ENCODE results near the gene MAML3.

MAML3 gene

DNA sequence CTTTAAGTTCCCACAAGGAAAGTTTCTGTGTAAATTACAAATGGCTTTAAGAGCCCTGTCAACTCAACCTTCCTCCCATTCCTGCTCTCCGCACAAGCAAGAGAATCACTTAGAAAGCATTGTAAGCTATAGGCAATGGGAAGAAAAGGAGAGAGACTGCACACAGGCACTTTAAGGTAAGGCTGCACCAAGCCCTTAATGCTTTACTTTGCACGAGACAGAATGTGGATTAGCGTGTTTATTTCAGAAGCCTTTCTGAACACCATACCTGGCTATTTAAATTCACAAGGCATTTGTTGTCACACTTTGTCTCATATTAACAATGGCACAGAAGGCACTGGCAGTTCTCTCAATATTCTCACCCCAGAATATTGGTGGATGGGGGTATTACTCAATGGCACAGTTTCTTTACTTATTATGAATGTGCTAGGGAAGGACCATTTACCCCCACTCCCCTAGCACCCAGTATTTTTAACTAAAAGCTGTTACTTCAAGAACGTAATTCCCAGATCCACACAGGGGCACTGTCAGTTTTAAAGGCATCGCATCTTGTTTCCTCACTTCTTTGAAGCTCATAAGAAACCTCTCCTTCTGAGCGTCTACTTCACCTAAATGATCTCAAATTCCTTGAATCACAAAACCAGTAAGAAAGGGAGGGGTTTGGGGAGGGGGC is 150.0 kb downstream of the MAML3 start:
- DNase-seq (ENCODE audit: low read depth) = no peak

DNA sequence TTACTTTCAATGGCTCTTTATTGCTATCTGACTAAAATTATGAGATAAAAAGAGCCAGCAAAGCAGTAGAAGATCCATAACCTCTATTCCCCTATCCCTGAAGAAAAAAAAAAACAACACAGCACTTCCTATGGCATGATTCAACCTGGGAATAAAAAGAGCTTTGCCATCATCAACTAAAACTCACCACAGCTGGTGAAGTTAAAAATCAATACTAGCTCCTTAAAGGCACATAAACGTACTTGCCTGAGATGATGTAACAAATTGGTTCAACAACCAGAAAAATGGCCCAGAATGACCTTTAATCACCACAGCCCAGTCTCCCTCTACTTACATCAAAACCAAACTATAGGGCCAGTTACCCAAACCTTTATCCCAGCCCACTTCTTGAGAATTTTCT is 153.8 kb downstream of the MAML3 start:
- no peak for DNase-seq (ENCODE audit: low read depth)

DNA sequence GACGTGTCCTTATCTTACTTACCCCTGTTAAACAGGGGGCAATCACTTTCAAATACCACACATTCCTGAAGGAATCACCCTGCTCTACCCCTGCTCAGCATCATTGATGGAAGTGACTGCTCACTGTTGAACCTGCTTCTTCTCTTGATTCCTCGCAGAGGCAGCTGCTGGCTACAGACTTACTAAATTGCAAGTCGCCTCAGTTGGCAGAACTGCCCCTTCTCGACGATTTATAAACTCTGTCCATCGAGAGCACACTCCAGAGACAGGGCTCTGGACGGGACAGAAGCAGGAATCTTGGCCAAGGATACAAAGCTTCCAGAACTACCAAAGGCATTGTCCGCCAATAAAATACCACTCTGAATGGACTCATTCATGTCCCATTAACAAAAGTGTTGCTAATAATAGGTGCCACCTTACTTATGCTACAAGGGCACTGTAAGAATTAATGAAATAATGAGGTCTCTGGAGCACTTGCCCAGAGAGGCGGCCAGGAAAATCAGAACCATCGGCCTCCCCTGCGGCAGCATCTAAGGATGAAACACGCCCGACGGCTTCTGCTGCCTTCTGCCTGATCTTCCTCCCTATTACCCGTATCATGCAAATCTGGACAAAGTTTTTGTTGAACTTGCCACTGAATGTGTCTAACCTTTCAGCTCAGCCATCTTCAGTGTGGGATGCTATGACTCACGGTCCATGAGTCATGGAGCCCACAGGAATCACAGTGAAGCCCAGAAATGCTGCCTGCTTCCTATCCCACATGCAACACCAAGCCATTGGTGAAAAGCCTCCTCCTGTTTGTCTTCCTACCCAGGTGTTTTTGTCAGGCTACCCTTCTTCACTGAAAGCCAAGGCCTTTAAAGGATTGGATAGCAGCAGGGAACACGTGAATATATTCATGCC is 164.9 kb downstream of the MAML3 start:
- DNase-seq (ENCODE audit: low read depth) = no peak

DNA sequence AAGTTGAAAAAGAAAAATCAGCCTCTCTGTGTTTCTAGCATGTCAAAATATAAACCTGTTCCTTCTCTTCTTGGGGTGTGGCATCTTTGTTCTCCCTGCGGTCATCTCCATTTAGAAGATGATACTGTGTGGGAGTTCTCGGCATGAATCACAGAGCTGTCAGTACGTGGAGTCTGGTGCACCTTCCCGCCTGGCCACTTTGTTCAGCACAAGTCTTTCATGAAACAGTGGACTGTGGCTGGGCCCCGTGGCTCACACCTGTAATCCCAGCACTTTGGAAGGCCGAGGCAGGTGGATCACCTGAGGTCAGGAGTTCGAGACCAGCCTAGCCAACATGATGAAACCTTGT is 166.5 kb downstream of the MAML3 start:
- no peak for DNase-seq (ENCODE audit: low read depth)

DNA sequence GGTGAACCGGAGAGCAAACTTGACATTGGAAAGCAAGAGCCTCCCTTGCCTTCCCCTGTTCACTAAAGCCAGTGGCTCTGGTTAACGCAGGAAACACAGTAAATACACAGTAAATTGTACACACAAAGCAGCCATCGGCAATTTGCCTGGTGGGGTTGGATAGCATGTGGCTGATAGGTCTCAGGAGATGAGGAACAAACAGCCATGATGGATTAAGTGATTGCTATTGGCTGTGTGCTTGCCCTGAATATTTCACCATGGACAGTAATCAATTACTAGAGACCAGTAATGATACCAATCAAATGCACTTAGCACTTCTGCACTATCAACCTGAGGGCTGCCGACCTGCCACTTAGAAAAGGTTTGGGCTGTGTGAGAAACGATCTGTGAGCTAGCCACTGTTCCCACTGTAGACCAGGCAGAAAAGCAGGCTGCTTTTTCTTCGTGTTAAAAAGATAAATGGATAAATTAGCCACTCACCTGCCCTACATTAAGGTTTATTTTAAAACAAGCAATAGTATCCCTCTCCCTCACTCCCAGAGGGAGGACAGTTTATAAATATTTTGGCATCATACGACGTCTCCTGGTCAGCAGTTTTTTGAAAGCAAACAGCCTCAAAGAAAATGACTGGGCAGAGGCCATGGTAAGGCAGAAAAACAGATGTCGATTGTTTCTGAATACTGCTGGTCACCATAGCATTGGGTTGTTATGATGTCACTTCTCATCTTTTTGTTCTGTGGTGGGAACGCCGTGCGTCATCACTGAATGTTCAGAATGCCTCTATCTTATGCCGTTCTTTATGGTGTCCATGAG is 167.1 kb downstream of the MAML3 start:
- no peak for DNase-seq (ENCODE audit: low read depth)

DNA sequence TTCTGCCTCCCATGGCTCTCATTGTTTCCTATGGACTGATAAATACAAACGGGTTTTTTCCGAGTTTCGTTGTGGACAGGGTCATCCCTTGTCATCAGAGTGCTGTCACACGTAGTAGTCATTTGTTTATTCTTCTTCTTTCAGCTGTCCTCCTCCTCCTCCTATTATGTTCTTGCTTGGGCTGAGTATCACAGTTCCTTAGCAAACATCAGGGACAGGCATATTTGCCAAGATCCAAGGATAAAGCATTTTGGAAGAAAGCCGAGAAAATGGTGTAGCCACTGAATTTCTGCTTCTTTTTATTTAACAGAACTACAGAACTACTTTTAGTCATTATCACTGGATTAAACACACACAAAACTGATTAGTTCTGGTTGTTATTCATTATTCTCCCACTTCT is 167.9 kb downstream of the MAML3 start:
- DNase-seq (ENCODE audit: low read depth) = no peak

DNA sequence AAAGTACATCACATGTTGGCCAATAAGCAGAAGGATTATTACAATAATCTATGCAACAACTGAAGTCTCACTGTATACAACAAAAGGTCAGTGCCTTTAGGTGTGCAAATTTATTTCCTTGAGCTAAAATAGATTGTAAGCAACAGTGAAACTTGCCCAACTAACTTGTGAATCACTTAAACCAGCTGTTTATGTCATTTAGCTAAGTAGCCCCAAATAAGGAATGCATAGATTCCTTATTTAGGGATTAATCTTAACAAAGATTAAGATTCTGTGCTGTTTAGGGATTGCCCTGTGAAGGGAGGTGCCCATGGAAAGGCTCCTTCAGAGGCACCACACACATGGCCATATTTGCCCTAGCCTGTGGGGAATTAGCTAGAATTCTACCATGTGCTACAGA is 168.6 kb downstream of the MAML3 start:
- DNase-seq (ENCODE audit: low read depth) = no peak

DNA sequence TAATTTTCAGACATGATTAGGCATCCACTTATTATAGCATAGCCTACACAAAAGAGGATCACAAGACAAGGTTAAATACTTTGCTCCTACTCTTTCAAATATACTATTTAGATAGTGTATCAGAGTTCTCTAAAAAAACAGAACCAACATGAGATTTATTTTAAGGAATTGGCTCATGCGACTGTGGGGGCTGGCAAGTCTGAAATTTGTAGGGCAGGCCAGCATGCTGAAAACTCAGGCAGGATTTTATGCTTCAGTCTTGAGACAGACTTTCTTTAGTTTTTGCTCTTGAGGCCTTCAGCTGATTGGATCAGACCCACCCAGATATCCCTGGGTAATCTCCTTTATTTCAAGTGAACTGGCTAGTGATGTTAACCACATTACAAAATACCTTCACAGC is 169.5 kb downstream of the MAML3 start:
- DNase-seq (ENCODE audit: low read depth) = no peak

DNA sequence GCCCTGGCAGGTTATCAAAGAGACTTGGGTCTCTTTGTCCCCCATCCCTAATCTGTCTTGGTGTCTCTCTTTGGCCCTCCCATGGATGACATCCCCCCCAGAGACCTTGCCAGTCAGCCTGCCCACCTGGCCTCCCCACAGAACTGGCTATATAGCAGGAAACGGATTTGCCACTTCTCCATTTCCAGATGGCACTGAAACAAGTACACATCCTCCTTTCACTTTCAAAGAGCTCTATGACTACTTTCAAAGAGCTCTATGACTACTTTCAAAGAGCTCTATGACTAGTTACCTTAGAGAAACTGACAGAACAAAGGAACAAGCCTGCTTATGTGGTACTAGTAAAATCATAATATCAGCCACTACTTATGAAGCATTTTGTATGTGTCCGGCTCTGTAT is 175.3 kb downstream of the MAML3 start:
- no peak for DNase-seq (ENCODE audit: low read depth)

DNA sequence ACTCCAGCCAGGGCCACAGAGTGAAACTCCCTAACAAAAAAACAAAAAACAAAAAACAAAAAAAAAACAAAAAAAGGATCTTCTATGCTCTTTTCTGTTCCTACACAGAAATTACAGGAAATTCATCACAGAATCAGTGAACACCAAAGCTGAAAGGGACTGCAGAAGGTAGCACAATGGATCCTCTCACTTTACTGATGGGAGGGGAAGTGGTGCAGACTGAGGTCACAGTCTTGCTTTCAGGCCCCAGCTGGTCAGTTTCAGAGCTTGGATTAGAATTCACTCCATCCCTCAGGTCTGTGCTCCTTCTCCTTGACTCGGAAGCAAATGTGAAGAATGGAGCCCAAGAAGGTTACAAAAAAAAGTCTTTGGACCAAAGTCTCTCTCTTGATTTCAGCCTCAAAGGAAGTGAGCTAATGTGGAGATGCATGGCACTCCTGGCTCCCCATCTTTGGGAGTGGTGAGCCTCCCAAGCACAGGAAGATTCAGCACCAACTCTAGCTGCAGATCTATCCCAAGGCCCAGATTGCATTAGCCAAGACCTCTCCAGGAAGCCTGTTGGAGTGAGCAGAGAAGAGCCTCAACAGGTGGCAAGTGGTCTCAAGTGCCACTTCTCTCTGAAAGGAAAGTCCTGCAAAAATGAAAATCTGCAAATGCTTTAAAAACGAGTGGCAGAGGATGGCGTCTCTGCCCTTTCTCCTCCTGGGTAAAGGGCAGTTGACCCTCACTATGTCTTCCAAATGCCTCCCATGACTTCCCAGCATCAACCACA is 176.0 kb downstream of the MAML3 start:
- no peak for DNase-seq (ENCODE audit: low read depth)

DNA sequence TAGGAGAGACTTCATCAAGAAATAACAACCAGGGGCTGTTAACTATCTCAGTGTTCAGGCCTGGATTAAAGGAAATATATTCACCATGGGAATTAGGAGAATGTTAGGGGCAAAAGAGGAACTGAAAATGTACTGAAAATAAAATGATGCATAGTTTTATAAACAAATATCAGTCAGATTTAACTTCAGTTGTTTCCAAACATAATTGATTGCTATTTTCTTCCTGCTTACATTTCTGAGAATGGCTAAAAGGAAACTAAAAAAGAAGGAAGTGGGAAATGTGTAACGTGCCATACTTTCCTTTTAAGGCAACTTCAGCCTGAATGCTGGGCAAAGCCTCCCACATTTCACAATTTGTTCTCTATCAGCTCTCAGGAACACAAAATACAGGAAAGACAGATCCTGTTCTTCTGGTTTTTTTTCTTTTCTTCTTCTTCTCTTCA is 178.1 kb downstream of the MAML3 start:
- no peak for DNase-seq (ENCODE audit: low read depth)

DNA sequence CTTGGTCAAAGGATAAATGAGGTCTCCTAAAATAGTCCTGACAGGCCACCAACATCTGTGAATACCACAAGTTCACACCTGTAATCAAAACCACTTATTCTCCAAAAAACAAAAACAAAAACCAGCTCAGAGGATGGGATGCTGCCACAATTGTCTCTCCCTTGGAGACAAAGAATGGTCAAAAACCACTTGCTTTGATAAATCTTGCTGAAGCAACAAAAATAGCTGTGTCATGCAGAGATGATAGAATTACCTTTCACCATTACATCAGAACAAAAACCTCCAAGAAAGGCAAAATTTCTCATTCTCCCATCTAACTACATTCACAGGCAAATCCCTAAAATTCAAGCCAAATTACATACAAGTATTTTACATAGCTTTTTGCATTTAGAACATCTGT is 180.4 kb downstream of the MAML3 start:
- DNase-seq (ENCODE audit: low read depth) = no peak

DNA sequence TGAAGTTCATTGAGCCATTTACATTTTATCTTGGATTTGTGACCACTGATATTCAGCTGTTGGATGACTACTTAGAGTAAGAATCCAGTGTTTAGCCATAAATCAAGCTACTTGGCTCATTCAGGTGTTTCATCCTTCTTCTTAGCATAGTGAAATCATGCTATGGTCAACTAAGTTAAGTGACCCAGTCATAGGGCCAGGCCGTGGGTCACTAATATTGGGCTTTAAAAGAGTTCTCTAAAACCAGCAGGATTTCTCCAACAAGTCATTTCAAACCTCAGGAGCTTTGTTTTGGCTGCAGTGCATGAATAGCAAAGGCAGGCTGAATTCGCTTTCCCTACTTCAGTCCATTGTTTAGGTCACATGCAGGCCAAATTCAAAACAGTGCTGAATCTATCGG is 181.0 kb downstream of the MAML3 start:
- no peak for DNase-seq (ENCODE audit: low read depth)

DNA sequence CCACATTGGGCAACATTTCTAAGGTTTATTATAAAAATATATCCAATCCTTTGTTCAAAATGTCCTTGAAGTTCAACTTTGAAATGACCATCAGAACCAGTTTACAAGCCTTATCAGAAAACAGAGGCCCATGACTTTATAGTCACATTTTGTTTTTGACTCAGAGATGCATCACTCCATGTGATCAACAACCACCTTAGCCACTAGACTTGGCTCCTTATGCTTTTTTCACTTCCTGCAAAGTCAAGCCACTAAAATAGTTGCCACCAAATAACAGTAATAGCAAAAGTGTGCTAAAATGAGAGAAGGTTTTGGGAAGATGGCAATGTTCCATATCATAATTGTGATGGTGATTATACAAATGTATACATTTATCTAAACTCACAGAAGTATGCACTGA is 181.7 kb downstream of the MAML3 start:
- DNase-seq (ENCODE audit: low read depth) = no peak

DNA sequence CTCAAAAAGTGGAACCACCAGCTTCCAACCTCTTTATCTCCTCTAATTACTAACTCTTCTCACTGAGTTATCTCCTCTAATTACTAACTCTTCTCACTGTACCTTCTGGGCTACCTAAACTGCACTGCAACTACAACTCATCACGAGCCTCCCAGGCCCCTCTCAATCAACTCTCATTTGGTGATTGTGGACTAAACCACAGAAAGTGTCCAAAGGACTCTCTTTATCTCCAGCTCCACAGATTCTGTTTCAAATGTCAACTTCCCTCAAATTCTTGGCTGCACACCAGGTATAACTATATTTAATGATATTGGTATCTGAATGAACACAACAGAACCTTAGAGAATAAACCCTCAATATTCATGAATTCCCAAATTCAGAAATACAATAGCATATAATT is 182.9 kb downstream of the MAML3 start:
- DNase-seq (ENCODE audit: low read depth) = no peak

DNA sequence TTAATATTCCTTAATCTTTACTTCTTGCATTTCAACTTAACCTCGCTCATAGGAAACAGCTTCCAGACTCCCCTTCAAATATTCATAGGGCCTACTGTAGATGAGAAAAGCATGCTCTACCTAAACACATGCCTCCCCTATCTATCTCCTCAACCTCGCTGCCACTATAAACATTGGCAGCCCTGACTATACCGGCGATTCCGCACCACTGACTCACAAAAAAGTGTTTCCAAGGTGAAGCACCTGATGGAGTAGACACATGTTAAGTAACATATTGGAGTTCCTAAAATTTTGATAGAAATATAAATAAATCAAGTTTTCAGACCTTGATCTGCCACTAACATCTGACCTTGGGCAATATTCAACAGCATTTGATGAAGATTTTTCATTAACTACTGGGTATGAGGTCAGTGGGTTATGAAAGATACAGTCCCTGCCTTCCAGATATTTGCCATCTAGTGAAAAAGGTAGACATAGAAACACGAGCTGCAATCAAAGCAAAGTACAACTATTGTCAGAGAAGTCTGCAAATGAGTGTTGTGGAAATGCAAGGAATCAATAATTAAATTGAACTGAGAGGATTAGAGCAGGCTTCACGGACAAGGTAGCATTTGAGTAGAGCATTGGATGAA is 184.2 kb downstream of the MAML3 start:
- DNase-seq (ENCODE audit: low read depth) = no peak

DNA sequence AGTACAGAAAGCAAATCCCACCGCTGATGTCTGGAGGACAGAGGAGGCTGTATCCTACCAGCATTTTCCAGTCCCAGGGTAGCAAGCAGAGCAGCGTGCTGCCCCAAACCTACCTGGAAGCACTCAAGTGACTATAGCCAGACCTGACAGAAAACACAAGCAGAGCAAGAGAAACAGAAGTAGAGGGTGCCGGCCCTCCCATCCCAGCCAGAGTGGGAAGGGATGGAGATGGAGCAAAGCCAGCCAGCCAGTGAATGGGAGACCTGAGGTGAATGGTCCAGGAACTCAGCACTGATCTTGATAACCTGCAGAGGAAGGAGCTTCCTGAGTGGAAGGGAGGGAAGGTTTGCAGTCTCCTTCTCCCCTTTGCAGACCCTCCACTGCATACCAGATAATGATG is 185.2 kb downstream of the MAML3 start:
- DNase-seq (ENCODE audit: low read depth) = no peak

DNA sequence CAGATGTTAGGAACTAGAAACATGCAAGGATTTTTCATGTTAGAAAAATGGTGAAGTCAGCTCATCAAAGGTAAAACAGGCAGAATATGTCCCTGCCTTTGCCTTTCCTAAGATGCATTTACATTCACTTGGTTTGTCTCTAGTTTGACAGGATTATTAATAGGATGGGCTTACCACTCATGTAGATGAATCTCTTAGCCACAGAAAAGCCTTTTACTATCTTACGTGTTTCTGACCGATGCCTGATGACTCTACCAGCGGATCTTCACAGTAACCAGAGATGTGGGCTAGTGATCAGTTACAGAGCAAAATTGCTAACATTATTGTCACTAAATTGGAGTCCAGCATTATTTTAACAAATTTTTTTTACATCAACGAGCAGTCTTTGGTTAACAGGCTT is 187.6 kb downstream of the MAML3 start:
- no peak for DNase-seq (ENCODE audit: low read depth)

DNA sequence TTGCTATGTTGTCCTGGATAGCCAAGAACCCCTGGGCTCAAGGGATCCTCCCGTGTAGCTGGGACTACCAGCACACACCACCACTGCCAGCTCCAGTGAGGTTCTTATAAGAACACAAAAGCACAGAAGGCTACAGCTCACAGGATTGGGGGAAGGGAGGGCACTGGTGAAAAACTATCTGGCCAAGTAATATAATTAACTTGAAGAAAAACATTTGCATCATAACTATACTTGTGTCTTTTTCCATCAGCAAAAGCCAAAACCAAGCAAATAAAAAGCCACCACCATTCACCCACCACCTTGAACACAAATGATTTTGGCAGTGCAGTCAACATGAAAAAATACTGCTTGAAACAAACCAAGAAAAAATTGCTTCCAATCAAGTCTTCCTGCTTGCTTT is 188.2 kb downstream of the MAML3 start:
- no peak for DNase-seq (ENCODE audit: low read depth)

DNA sequence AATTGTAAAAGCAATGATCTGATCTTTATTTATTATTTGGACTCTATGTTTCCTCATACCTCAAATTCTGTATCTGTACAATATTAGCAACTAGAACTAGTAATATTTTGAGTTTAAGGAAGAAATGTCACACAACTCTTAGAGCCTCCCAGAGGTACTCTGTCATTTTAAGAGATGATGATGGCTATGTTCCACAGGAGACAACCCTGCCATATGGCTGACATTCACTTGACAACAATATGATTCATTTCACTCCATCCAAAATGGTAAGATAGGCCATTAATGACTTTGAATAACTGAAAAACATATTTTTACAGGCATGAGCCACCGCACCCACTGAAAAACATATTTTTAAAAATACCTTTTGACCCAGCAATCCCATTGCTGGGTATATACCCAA is 190.3 kb downstream of the MAML3 start:
- no peak for DNase-seq (ENCODE audit: low read depth)

DNA sequence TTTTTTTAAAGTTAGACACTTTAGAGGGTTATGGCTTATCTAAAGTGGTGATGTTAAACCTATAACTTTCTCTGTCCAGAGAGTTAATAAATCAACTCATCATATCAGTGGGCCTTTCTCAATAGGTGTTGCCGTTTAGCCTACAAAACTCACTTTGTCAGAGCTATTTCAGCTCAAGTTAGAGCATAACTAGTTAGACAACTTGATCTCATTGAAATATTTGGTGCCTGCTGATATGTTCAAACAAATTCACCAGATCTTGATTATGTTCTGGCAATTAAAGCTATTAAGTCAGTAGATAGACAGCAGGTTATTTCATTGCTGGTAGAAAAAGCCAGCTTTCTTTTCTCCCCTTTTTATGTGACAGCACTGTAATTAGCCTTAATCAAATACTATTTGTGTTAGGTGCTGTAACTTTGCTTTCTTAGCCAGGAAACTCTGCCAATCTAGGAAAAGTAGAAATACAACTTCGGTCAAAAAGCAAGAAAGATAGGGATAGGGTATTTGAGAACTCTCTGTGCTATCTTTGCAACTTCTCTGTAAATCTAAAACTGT is 191.8 kb downstream of the MAML3 start:
- no peak for DNase-seq (ENCODE audit: low read depth)
